Liver (tissue), 9 donors: ENCODE measurements around the gene ABHD16B. TPM values are rescaled to one million over a fixed set of nuclear protein-coding genes. Genes with fewer than 3 reads are reported as not detected.

Experiments
- DNase-seq: peaks from one replicate; pipeline ENCODE4 v3.0.0-alpha.2; 2017; ENCODE audit warnings: low spot score
- H3K27ac ChIP-seq, 2 donors: one replicate each; pipeline ENCODE4 v1.7.0; 2013; ENCODE audit warnings: inconsistent platforms in 2 of 2, low read length in 2 of 2, control low read depth in 1 of 2, low read depth in 1 of 2, mild to moderate bottlenecking in 1 of 2
- H3K27me3 ChIP-seq, 4 donors: one replicate each; pipeline versions ENCODE4 v1.6.1 to v1.7.0; 2013; ENCODE audit warnings: low read length in 3 of 4, inconsistent platforms in 1 of 4, mild to moderate bottlenecking in 1 of 4, moderate library complexity in 1 of 4; ENCODE audit not compliant: control insufficient read depth in 4 of 4, insufficient read depth in 4 of 4
- H3K36me3 ChIP-seq, 4 donors: one replicate each; pipeline versions ENCODE4 v1.6.1 to v1.7.0; 2013; ENCODE audit warnings: low read length in 3 of 4, mild to moderate bottlenecking in 3 of 4, low read depth in 1 of 4, moderate library complexity in 1 of 4; ENCODE audit not compliant: control insufficient read depth in 4 of 4, insufficient read depth in 3 of 4
- H3K4me1 ChIP-seq, 4 donors: one replicate each; pipeline versions ENCODE4 v1.6.1 to v1.7.0; 2013; ENCODE audit warnings: low read length in 3 of 4, mild to moderate bottlenecking in 3 of 4, moderate library complexity in 1 of 4; ENCODE audit not compliant: control insufficient read depth in 4 of 4, insufficient read depth in 4 of 4
- H3K4me3 ChIP-seq, 3 donors: one replicate each; pipeline versions ENCODE4 v1.6.1 to v1.7.0; 2013; ENCODE audit warnings: low read length in 3 of 3, control low read depth in 1 of 3, low read depth in 1 of 3, mild to moderate bottlenecking in 1 of 3
- H3K9ac ChIP-seq, 2 donors: one replicate each; pipeline ENCODE4 v1.7.0; 2013; ENCODE audit warnings: low read length in 2 of 2, mild to moderate bottlenecking in 2 of 2, moderate library complexity in 2 of 2, control low read depth in 1 of 2, low read depth in 1 of 2
- H3K9me3 ChIP-seq, 4 donors: one replicate each; pipeline versions ENCODE4 v1.6.1 to v1.7.0; 2013; ENCODE audit warnings: low read length in 3 of 4; ENCODE audit not compliant: control insufficient read depth in 4 of 4
- CTCF ChIP-seq: fragments of 150-350 bp; IDR thresholded peaks from 2 replicates; pipeline ENCODE4 v1.5.1; 2017; ENCODE audit warnings: improper control_type of control experiment, low read depth, low read length; ENCODE audit not compliant: missing input control
- EGR1 ChIP-seq, 2 donors: IDR thresholded peaks; 2 replicates each; pipeline ENCODE4 v1.6.1; 2016 to 2018; ENCODE audit warnings: antibody characterized with exemption in 2 of 2, low read depth in 2 of 2
- GABPA ChIP-seq, 2 donors: IDR thresholded peaks in 1 of 2; conservative IDR thresholded peaks in 1 of 2; 2 replicates each; pipeline ENCODE4 v1.6.1; 2016; ENCODE audit warnings: antibody characterized with exemption in 2 of 2, mild to moderate bottlenecking in 1 of 2, moderate library complexity in 1 of 2
- HNF4A ChIP-seq, 2 donors: conservative IDR thresholded peaks; 2 replicates each; pipeline ENCODE4 v1.6.1; 2016; ENCODE audit warnings: antibody characterized with exemption in 2 of 2, mild to moderate bottlenecking in 2 of 2
- HNF4G ChIP-seq: IDR thresholded peaks from 2 replicates; pipeline ENCODE4 v1.6.1; 2016; ENCODE audit warnings: antibody characterized with exemption
- JUND ChIP-seq, 2 donors: IDR thresholded peaks; 2 replicates each; pipeline ENCODE4 v1.6.1; 2016; ENCODE audit warnings: antibody characterized with exemption in 2 of 2
- RAD21 ChIP-seq, 2 donors: IDR thresholded peaks; 2 replicates each; pipeline ENCODE4 v1.6.1; 2016; ENCODE audit warnings: antibody characterized with exemption in 2 of 2, mild to moderate bottlenecking in 2 of 2
- REST ChIP-seq: IDR thresholded peaks from 2 replicates; pipeline ENCODE4 v1.6.1; 2016; ENCODE audit warnings: antibody characterized with exemption, mild to moderate bottlenecking
- RXRA ChIP-seq, 2 donors: IDR thresholded peaks; 2 replicates each; pipeline ENCODE4 v1.6.1; 2017 to 2018; ENCODE audit warnings: antibody characterized with exemption in 2 of 2, mild to moderate bottlenecking in 1 of 2
- SP1 ChIP-seq: IDR thresholded peaks from 2 replicates; pipeline ENCODE4 v1.6.1; 2018; ENCODE audit warnings: antibody characterized with exemption, mild to moderate bottlenecking
- YY1 ChIP-seq: IDR thresholded peaks from 2 replicates; pipeline ENCODE4 v1.6.1; 2016; ENCODE audit warnings: antibody characterized with exemption, mild to moderate bottlenecking
- WGBS: extraction: QIAGEN DNeasy Blood & Tissue Kit; methylation state at CpG from one replicate; pipeline ENCODE4 v1.1.7; 2013; 5-methylcytosine and 5-hydroxymethylcytosine counted together
- polyA plus RNA-seq, 2 donors: library from polyadenylated mRNA; stranded (reverse) in 1 of 2; unstranded in 1 of 2; fragments of 200-250 nt in 1 of 2; fragments of >200 nt in 1 of 2; fragmentation: Nextera tagmentation in 1 of 2; extraction: Ambion mirVana in 1 of 2; gene quantifications; one replicate each; pipeline versions ENCODE4 v1.2.1 to v1.2.3, GENCODE V29; 2013 to 2015
- total RNA-seq, 2 donors: library from RNA; depleted of rRNA; stranded (reverse); fragments of >200 nt; gene quantifications; one replicate each; pipeline ENCODE4 v1.2.3, GENCODE V29; 2014
- TF ChIP-seq, protein P1 (sequence below): IDR thresholded peaks from 2 replicates; pipeline ENCODE4 v1.6.1; 2016; ENCODE audit warnings: antibody characterized with exemption
- TF ChIP-seq, protein P2 (sequence below): IDR thresholded peaks from 2 replicates; pipeline ENCODE4 v1.6.1; 2016; ENCODE audit warnings: antibody characterized with exemption
- donor health status: healthy.
- donor health status: healthy.
- donor health status: healthy.
- donor health status: healthy.
- donor health status: healthy.

Gene ABHD16B
- total and polyA plus RNA-seq, 4 donors: 0.10 TPM; not detected in 3

DNA sequence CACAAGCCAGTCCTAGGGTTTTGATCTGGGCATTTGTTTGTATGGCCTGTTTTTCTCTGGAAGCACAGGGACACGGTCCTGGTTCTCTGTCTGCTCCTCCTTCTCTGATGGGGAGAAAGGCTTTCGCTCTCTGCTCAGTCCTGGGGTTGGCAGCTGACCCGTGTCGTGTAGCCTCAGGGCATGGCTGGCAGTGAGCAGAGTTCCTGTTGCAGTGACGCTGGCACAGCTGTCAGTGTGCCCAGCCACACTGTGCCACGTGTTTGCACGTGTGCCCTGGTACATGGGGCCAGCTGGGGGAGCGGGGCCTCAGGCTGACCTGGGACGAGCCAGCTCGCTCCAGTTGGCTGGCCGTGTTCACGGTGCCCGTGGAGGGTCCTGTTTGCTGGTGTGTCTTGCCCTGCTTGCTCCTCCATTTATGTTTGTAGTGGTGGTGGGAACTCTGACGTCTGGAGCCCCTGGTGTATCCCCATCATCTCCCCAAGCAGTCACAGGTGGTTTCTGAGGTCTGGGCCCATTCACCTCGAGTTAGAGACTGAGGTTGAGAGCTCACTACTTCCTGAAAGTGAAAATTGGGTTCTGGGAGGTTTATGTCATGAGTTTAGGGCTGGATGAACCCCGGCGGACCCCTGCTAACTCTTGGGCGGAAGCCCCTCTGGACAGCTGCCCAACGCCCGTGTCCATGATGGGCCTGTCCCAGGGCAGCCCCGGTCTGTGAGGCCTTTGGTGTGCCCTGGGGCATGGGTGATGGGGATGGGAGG is 23.4 kb downstream of the ABHD16B start:
- DNase-seq: no peak
- H3K9ac ChIP-seq: no peak overlapping the region
- TF ChIP-seq EGR1 (IDR thresholded peaks at IDR 0.05; ENCODE audit: low read depth in 2 of 2): no peak
- TF ChIP-seq YY1: no peak
- no peak for TF ChIP-seq CTCF
- no peak for TF ChIP-seq RAD21 (IDR thresholded peaks at IDR 0.05)
- no peak for TF ChIP-seq JUND (IDR thresholded peaks at IDR 0.05)
- TF ChIP-seq RXRA (IDR thresholded peaks at IDR 0.05): peak in 1 of 2 donors; percentile 83
- TF ChIP-seq, protein P1, sequence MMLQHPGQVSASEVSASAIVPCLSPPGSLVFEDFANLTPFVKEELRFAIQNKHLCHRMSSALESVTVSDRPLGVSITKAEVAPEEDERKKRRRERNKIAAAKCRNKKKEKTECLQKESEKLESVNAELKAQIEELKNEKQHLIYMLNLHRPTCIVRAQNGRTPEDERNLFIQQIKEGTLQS: no peak
- TF ChIP-seq GABPA (IDR thresholded peaks at IDR 0.05 in 1 of 2, conservative IDR thresholded peaks at IDR 0.05 in 1 of 2): peak in 1 of 2 donors; percentile 44
- TF ChIP-seq HNF4G: no peak
- TF ChIP-seq, protein P2, sequence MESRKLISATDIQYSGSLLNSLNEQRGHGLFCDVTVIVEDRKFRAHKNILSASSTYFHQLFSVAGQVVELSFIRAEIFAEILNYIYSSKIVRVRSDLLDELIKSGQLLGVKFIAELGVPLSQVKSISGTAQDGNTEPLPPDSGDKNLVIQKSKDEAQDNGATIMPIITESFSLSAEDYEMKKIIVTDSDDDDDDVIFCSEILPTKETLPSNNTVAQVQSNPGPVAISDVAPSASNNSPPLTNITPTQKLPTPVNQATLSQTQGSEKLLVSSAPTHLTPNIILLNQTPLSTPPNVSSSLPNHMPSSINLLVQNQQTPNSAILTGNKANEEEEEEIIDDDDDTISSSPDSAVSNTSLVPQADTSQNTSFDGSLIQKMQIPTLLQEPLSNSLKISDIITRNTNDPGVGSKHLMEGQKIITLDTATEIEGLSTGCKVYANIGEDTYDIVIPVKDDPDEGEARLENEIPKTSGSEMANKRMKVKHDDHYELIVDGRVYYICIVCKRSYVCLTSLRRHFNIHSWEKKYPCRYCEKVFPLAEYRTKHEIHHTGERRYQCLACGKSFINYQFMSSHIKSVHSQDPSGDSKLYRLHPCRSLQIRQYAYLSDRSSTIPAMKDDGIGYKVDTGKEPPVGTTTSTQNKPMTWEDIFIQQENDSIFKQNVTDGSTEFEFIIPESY: no peak
- no peak for TF ChIP-seq SP1
- TF ChIP-seq REST: peak; percentile 47
- TF ChIP-seq HNF4A (conservative IDR thresholded peaks at IDR 0.05): peak in 1 of 2 donors; percentile 70
- WGBS: 66% methylated on average over 21 of the region's 21 CpGs
- peaks cover 0 to 54% (median 9%) of the 10 kb centered on the region in 4 donors for H3K36me3 ChIP-seq
- H3K4me3 ChIP-seq: no peak overlapping the region
- no peaks in the 10 kb centered on the region for H3K27me3 ChIP-seq
- H3K9me3 ChIP-seq: no peaks in the 10 kb centered on the region
- H3K4me1 ChIP-seq: peaks cover 4 to 16% (median 13%) of the 10 kb centered on the region in 4 donors
- H3K27ac ChIP-seq: peak overlapping the region; percentile 35 to 56
